GM19193 (cell line): ENCODE data around the gene MAST4.

ENCODE experiments used
- POLR2A ChIP-seq: IDR thresholded peaks from 4 replicates; pipeline ENCODE4 v1.6.1; 2011; ENCODE audit not compliant: insufficient read depth, insufficient read length; ENCODE audit errors: extremely low read depth

The MAST4 gene

DNA sequence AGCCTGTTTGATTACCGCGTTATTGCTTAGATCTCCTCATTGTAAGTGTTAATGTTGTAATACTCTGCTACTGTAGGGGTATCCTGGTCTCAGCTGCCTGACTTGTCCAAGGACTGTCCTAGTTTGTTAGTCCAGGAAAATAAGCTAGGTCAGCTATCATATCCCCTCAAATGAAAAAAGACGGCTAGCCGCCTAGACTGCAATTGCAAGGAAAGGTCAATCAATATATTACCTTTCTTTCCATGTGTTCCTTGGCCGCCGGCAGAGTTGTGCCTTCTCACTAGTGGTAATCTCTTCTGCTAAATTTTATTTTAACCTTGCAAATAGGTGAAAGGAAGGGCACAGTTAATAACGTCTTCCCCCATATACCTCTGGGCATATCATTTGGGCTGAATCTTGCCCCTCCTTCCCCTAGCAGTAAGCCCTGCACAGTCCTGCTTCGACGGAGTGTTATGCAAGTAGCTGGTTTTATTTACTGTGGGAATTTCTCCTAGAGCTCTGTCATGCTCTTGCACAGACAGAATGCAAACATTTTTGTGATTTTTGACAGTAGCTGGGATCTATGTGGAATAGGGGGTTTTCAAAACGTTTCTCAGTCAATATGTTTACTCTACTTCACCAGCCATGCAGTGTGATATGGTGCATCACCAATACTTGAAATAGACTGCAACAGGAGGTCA is 288.5 kb downstream of the MAST4 start:
- no peak for TF ChIP-seq POLR2A

DNA sequence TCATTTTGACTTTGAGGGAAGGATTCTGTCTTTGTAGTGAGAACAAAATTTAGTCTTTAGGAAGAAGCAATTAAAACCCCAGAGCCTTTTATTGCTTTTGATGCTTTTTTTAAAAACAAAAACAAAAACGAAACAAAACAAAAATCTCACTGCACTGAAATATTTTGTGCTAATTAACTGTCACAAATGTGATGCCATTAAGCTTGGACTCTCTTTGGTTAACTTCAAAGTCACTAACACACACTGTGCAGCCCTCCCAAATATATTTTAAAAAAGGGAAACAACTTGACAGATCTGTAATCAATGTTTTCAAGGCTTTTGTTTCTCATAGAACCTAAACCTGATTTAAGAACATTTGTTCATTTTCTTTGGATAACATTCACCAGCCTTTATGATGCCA is 290.7 kb downstream of the MAST4 start:
- no peak for TF ChIP-seq POLR2A

DNA sequence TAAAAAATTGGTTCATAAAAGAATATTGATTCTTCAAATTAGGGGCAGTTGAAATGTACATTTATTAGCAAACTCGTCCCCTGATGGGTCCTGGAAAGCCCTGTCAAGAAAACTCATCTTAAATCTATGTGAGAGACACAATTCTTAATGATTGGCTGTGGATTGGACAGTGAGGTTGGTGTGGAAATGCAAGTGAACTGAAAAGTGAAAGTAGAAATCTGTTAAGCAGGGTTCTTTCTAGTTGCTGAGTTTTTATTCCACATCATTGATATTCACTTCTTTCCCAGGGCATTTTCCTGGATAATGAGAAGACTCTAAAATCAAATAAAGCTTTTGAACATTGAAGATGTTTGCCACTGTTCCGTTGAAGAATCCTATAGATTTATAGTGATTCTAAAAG is 292.4 kb downstream of the MAST4 start:
- TF ChIP-seq POLR2A: no peak

DNA sequence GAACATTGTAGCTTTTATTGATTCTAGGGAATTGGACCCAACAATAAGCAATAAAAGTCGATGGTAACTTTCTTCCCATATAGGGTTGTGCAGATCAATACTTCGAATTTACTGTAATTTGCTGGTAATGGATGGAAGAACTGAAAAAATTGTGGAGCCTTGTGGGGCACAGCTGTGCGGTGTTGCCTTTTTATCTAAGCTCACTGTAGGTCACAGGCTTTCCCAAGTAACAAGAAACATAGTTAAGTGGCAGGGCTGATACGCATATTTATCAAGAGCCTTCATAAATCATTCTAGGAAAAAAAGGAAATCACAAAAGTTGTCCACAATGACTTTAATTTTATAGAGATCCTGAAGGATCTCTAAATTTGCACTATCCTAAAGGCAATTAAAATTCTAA is 292.9 kb downstream of the MAST4 start:
- TF ChIP-seq POLR2A: no peak

DNA sequence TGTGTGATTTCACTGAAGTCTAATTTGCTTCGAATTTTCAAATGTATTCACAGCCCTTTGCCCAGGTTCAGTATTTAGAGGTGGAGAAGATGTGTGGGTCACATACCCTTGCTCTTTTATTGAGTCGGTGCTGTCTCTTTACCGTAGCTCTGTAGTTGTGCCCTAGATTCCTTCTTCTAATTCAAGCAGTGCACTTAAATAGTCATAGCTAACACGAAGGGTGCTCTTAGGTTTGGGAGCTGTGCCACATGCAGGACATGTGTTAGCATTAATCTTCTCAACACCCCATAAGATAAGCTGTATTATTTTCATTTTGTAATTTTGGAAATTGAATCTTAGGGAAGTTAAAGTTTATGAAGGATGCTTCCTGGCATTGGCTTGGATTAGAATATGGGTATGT is 293.3 kb downstream of the MAST4 start:
- TF ChIP-seq POLR2A: no peak

DNA sequence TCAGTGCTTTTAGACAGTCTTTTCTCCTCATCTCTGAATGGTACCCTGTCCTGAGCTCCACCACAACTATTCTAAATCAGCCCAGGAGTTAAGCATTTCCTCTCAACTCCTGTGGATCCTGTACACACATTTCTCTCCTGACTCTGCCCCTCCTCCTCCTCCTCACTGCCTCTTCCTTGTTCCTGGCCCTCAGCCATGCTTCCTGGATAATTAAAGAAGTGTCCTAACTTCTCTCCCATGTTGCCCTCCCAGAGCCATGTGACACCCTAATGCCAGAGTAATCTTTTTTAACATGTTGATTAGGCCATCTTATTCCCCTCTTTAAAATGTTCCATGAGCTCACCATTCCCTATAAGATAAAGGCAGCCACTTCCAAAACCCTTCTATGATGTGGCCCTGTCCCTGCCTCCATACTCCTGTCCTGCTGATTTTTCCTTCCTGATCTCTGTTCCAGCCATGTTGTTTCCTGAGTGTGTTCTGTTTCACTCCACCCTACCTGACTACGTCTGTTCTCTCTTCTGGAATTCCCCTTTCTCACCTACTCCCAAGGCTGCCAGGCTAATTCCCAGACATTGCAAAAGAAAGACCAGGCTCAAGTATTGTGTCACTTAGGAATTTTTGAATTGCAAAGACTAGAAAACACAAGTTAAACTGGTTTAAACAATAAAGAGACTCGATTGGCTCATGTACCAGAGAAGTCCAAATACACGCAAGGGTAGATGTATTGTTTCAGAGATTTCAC is 295.2 kb downstream of the MAST4 start:
- TF ChIP-seq POLR2A: no peak

DNA sequence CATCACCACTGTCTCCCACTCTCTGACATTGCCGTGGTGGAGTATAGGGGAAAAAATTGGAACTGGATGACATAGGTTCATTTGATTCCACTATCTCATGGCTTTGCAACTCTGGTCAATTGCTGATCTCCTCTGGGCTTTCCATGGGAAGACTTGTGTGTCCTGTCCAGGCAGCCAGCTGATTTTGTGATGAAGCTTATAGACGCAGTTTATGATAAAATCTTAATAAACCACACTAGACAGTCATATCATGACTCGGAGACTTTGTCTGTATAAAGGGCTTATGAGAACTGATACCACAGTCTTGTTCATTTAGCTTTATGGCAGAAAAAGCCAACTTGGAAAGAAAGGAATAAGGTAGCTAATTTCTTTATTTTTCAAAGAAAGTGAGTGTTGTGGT is 296.5 kb downstream of the MAST4 start:
- TF ChIP-seq POLR2A: no peak

DNA sequence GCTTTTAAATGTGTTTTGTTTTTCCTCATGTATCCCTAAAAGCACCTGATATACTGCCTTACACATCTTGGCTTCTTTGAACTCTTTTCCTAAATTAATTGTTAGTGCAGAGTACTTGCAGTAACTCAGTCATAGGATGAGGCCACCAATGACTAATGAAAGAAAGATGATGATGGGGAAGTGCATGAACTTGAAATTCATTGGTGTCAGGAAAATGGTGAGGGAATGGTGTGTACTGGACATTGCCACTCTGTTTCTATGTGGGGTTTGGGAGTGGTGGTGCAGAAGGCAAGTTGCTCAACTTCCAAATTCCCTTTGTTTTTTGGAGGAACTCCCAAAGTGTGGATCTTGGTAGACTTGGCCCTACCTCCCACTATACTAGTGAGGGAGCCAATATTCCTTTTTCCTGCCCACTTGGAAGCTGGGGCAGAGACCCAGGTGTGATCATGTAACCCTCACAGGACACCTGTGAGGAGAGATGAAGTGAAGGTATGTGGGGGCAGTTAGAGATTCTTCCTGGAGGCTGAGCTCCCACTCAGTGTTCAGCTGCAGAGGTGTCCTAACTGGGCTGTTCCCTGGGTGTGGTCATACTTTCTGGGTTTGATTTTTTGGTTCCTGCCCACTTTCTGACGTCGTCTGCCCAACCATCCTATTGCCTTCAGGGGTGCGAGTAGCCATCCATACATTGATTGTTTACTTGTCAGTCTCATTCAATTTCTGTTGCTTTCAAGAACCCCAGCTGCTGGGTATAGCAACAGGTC is 298.5 kb downstream of the MAST4 start:
- no peak for TF ChIP-seq POLR2A

DNA sequence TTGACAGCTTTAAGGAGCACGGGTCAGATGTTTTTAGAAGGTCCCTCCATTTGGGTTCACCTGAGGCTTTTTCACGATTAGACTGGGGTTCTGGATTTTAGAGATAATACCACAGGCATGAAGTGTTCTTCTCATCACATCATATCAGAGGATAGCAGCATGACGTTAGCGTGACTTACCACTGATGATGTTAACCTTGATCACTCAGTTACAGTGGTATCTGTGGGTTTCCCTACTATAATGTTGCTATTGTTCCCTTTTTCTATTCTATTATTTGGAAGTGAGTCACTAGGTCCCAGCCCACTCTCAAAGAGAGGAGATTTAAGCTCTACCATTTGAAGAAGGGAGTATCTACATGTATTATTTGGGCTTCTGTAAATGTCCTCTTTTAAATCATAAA is 300.0 kb downstream of the MAST4 start:
- TF ChIP-seq POLR2A: no peak

DNA sequence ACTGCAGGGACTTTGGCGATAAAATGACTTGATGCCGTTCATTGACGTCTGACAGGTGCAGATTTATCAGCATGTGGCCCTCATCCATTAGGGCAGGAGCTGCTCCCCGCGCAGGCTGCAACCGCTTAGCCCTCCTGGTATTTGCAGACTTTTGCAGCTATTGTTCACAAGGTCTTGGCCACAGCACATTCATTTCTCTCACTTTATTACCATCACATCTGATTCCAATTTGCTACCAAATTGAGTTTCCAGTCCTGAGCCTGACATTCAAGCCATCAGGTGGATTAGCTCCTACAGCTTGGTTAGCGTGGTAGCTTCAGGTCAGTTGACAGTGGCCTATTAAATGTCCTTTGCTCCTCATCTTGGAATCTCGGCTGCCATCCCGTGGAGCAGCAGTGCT is 301.2 kb downstream of the MAST4 start:
- no peak for TF ChIP-seq POLR2A

DNA sequence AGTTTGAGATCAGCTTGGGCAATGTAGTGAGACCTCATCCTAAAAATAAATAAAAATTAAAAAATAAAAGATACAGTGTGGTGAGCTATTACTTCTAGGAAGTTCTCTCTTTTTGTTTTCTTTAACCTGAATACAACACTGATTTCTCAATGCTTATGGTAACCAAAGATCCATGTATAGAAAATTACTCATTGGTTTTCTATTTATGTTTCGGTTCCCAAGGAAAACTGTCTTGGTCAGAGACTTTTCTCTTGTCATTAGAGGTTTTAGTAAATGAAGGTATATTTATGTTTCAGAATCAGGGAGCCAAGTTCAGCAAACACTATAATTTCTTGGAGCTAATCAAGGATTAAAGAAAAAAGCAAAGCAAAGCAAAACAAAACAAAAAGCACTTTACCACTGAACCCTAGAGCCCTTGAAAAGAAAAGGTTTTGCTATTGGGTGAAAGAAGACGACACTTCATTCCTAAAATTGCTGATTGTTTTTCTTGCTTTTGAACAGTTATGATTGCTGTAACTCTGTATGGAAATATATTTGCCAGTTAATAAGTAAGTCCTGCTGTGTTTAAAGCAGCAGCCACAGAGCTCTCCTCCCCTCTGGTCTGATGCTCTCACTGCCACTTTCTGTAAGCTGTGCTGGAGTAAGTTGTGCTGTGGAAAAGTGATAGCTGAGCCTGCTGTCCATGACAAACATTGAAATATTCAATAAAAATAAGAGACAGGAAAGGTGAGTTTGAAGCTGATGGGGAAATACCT is 302.2 kb downstream of the MAST4 start:
- TF ChIP-seq POLR2A: no peak

DNA sequence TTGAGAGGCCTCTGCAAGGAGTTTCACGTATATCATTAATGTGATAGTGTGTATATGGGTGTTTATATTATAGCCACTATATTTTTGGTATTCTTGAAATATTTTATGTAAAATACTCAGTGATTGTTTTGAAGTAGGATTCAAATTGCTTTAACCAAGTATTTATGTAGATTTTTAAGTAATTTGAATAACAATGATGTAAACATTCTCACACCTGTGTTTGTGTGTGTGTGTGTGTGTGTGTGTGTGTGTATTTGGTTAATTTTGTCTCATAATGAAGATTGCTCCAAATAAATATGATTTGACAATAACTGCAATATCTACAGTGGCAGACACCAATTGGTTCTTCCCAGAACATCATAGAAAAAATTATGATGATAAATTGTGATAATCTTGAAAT is 307.0 kb downstream of the MAST4 start:
- TF ChIP-seq POLR2A: no peak

DNA sequence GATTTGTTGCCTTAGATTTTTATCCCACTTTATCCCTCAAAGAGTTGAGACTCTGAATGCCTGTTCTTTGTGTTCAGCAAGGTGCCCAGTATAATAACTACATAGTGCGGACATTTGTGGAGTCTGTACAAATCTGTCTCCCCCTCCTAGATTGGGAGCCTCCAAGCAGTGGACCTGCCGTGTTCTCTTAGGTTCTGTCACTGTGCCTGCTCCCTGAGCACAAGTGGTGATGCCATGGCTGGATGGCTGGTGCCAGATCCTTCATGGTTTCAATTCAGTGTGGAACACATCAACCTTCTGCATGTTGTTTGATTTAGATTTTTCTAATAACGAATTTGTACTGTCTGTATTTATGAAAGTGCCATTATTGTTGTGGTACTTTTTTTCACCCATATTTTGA is 307.5 kb downstream of the MAST4 start:
- TF ChIP-seq POLR2A: no peak

DNA sequence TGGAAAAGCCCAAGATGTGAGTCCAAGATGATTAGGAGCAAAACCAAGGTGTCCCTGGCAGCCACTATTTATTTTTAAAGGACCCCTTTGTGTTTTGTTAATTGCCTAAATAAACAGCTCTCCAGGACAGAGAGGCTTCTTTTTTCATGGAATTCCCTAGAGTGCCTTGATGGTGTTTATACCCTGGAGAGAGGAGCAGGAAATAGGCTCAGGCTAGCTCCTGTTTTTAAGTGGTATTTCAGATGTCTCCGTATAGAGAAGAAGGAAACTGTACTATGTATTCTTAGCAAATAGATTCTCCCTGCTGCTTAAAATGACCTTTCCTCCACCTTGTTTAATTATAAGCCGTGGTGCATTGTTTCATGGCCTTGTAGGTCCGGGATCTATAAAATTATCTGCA is 308.0 kb downstream of the MAST4 start:
- no peak for TF ChIP-seq POLR2A

DNA sequence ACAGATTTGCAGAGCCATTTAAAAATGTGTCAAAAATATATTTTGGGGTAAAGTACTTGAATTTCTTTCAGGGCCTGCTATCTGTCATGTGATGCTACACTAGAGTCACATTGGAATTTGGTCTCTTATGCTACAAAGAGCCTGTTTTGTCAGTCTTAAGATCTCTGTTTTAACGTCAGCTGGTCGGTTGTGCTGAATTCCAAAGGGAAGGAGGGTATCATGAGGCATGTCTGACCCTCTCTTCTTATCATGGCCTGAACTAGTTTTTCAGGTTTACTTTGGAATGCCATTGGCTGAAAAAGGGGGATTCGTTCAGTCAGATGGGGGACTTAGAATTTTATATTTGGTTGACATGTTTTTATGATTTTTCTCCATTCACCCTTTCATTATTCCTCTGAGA is 309.8 kb downstream of the MAST4 start:
- no peak for TF ChIP-seq POLR2A
